ENCODE results near the gene ZSCAN10. TPM values are rescaled to one million over a fixed set of nuclear protein-coding genes. Genes with fewer than 3 reads are reported as not detected.

Gene ZSCAN10
- total RNA-seq, 1 donor from 2014 or later = not detected

DNA sequence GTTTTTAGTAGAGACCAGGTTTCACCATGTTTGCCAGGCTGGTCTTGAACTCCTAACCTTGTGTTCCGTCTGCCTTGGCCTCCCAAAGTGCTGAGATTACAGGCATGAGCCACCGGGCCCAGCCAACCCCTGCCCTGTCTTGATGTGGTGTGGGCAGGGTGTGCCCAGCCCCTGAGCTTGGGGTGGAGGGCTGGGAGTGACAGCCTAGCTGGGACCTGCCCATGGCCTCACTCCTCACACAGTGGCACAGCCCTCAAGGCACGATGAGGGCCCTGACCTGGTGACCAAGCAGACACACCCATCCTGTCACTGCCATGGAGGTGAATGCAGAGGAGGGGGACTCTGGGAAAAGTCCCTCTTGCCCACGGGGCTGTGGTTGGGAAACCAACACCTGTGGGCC, 30.6 kb downstream of the ZSCAN10 start:
- no peaks in the 10 kb centered on the region for H3K36me3 ChIP-seq
- no peaks in the 10 kb centered on the region for H3K9me3 ChIP-seq
- H3K27ac ChIP-seq = no peak overlapping the region
- peaks cover 0 to 5% of the 10 kb centered on the region in 2 donors for H3K4me1 ChIP-seq
- intact Hi-C loops (cut with DNase I) = no loop called here
- TF ChIP-seq, protein P1, sequence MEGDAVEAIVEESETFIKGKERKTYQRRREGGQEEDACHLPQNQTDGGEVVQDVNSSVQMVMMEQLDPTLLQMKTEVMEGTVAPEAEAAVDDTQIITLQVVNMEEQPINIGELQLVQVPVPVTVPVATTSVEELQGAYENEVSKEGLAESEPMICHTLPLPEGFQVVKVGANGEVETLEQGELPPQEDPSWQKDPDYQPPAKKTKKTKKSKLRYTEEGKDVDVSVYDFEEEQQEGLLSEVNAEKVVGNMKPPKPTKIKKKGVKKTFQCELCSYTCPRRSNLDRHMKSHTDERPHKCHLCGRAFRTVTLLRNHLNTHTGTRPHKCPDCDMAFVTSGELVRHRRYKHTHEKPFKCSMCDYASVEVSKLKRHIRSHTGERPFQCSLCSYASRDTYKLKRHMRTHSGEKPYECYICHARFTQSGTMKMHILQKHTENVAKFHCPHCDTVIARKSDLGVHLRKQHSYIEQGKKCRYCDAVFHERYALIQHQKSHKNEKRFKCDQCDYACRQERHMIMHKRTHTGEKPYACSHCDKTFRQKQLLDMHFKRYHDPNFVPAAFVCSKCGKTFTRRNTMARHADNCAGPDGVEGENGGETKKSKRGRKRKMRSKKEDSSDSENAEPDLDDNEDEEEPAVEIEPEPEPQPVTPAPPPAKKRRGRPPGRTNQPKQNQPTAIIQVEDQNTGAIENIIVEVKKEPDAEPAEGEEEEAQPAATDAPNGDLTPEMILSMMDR (IDR thresholded peaks at IDR 0.05) = no peak
- no peak for DNase-seq (ENCODE audit: low spot score in 2 of 2)
- no peaks in the 10 kb centered on the region for H3K27me3 ChIP-seq
- H3K4me3 ChIP-seq = no peak overlapping the region

DNA sequence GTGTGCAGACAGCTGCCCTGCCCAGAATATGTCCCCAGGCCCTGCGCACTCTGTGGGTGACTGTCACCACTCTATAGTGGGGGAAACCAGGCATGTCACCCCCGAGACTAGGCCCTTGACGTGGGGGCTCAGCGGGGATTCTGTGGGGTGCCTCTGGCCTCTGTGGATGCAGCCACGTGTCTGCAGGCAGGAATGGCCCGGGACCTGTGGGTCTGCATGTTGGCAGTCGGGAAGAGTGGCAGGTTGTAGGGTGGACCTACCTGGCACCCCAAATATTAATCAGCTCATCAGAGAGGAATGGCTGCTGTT, 32.7 kb downstream of the ZSCAN10 start:
- intact Hi-C loops (cut with DNase I) = no loop called here
- Histone ChIP-seq H3K36me3 (no peaks in the 10 kb centered on the region), H3K4me1 (peaks cover 0 to 5% of the 10 kb centered on the region in 2 donors), H3K9me3 (no peaks in the 10 kb centered on the region), H3K27ac (no peak overlapping the region), H3K4me3 (peak overlapping the region in 1 of 2 donors; percentile 45), H3K27me3 (no peaks in the 10 kb centered on the region)
- TF ChIP-seq, protein P1 (IDR thresholded peaks at IDR 0.05) = no peak
- no peak for DNase-seq (ENCODE audit: low spot score in 2 of 2)

DNA sequence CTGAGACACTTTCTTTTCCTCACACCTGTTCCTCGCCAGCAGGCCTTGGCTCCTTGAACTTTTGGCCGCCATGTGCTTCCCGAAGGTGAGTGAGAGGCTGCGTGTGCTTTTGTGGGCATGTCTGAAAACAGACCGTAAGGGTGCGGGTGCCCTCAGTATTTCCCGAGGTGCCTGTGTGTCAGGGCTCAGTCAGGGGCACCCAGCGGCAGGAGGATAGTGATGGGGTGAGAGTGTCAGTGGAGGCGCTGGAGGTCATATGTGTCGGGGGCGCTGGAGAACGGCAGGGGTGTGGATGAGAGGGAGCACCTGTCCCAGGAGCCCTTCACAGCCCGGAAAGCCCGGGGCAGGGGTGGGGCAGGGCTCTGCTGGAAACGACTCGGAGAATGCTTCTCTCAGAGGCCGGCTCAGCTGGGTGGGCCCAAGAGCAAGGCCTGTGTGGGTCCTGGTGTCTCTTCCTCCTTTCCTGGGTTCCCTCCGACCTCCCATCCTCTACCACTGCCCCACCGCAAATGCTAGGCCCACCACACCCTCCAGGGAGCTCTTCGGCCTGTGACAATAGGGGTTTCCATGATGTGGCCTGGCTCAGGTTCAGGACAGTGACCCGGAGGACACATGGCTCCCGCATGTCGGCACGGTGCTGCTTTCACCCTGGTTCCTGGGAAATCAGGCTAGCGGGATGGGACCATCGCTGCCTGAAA, 33.2 kb downstream of the ZSCAN10 start:
- intact Hi-C loops (cut with DNase I) = no loop called here

DNA sequence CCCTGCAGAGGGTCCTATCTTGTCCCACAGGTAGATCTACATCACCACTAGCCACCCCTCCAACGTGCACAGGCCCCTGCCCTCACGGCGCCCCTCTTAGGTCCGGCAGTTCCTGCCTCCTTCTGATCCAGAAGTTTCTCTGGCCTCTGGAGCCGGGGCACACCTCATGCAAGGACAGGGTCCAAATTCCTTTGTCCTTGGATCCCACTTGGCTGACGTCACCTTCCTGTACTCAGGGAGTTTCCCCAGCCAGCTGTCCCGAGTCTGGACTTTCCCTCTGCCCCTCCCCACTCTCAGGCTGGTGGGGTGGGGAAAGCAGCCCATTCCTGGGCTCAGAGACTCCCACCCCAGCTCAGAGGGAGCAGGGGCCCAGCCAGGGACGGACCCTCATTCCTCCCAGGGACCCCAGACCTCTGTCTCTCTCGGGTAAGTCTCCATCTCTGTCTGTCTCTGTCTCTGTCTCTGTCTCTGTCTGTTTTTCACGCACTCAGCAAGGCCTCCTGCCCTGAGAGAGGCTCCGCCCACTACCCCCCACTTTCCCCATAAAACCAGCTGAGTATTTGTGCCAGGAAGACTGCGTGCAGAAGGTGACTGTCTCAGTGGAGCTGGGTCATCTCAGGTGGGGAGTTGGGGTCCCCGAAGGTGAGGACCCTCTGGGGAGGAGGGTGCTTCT, 33.9 kb downstream of the ZSCAN10 start, which contains the start of gene IL32:
TSS of gene IL32 (plus strand) at position 572 of the 673 bp plus-strand sequence. CDS start 172 bp downstream, outside the sequence.
- Histone ChIP-seq H3K27ac (peak within 1 kb of the TSS; percentile 19 to 29), H3K4me1 (peaks cover 0 to 5% of the 10 kb centered on the region in 2 donors), H3K36me3 (no peaks in the 10 kb centered on the region), H3K27me3 (no peaks in the 10 kb centered on the region), H3K9me3 (no peaks in the 10 kb centered on the region), H3K4me3 (peak within 1 kb of the TSS in 1 of 2 donors; percentile 45)
- DNase-seq (ENCODE audit: low spot score in 2 of 2) = peak in 1 of 2 donors; percentile 83
- TF ChIP-seq, protein P1 (IDR thresholded peaks at IDR 0.05) = no peak
- intact Hi-C loops (cut with DNase I) = no loop called here

More for the DNA sequence above, 33.2 kb downstream of the ZSCAN10 start:
- Histone ChIP-seq H3K4me1 (peaks cover 0 to 5% of the 10 kb centered on the region in 2 donors), H3K36me3 (no peaks in the 10 kb centered on the region), H3K27me3 (no peaks in the 10 kb centered on the region), H3K27ac (peak overlapping the region; percentile 19 to 29), H3K4me3 (peak overlapping the region in 1 of 2 donors; percentile 45), H3K9me3 (no peaks in the 10 kb centered on the region)
- DNase-seq (ENCODE audit: low spot score in 2 of 2) = no peak
- TF ChIP-seq, protein P1 (IDR thresholded peaks at IDR 0.05) = no peak

DNA sequence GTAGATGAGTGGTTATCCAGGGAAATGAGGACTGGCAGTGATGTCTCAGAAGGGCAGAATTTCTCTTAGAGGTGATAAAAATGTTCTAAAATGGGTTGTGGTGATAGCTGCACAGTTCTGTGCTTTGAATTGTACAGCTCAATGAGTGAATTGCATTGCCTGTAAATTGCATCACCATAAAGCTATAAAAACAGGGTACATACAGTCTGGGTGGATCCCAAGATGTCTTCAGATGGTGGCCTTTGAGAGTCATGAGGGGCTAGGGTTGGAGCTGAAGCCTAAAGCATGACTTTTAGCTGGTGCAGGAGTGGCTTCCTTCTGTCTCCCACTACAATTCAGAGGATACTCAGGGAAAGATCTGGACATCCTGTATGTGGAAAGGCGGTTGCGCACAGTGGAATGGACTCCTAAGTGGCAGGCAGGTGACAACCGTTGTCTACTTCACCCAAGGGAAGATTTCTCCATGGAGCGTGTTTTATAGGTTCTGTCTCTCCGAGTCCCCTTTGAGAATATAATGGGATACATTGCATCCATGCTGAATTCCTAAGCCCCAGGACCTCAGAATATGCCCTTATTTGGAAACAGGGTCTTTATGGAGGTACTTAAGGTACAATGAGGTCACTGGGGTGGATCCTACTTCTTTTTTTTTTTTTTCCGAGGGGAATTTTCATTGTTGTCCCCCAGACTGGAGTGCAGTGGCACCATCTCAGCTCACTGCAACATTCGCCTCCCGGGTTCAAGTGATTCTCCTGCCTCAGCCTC, 35.3 kb downstream of the ZSCAN10 start:
- Histone ChIP-seq H3K4me3 (no peak overlapping the region), H3K4me1 (peaks cover 0 to 11% of the 10 kb centered on the region in 2 donors), H3K27me3 (no peaks in the 10 kb centered on the region), H3K27ac (no peak overlapping the region), H3K9me3 (no peaks in the 10 kb centered on the region), H3K36me3 (no peaks in the 10 kb centered on the region)
- intact Hi-C loops (cut with DNase I) = loop anchor here (5.0 kb wide), 1 partner anchor 33 kb away; the partner anchor contains the start of gene ZSCAN10
- TF ChIP-seq, protein P1 (IDR thresholded peaks at IDR 0.05) = no peak
- DNase-seq (ENCODE audit: low spot score in 2 of 2) = no peak

All from ascending aorta (tissue), 2 donors.